GM06990 (cell line): Measurements from ENCODE around the gene SCUBE2.

ENCODE experiments used
- DNase-seq: peaks from one replicate; pipeline ENCODE4 v3.0.0-alpha.2; 2011; ENCODE audit not compliant: insufficient read length; ENCODE audit errors: extremely low read depth
- H3K27me3 ChIP-seq: replicated peaks from 2 replicates; pipeline ENCODE4 v1.6.0; 2011; ENCODE audit warnings: low read length; ENCODE audit not compliant: control insufficient read depth, insufficient read depth
- H3K36me3 ChIP-seq: 2 replicates; pipeline ENCODE4 v1.5.1; 2011; ENCODE audit warnings: low read length; ENCODE audit not compliant: control insufficient read depth, insufficient read depth
- H3K4me3 ChIP-seq: replicated peaks from 2 replicates; pipeline ENCODE4 v1.5.1; 2011; ENCODE audit warnings: low read depth, mild to moderate bottlenecking, control low read depth, low read length
- CTCF ChIP-seq: IDR thresholded peaks from 2 replicates; pipeline ENCODE4 v1.5.1; 2011; ENCODE audit warnings: low read length, control low read depth, mild to moderate bottlenecking, inconsistent platforms; ENCODE audit not compliant: insufficient read depth, poor library complexity, severe bottlenecking

The SCUBE2 gene

GRCh38 chr11:9082575-9082974 lies 8.8 kb downstream of the SCUBE2 start:
- no peaks in the 10 kb centered on the region; the same call in none of the 2 replicates for H3K27me3 ChIP-seq
- no peak overlapping the region for H3K4me3 ChIP-seq
- no peak for TF ChIP-seq CTCF
- no peak for DNase-seq
- H3K36me3 ChIP-seq = no peaks in the 10 kb centered on the region

GRCh38 chr11:9081153-9081552 lies 10.2 kb downstream of the SCUBE2 start:
- TF ChIP-seq CTCF = no peak
- no peaks in the 10 kb centered on the region for H3K36me3 ChIP-seq
- H3K27me3 ChIP-seq = no peaks in the 10 kb centered on the region; the same call in none of the 2 replicates
- no peak for DNase-seq
- no peak overlapping the region for H3K4me3 ChIP-seq

GRCh38 chr11:9078113-9079086 lies 13.0 kb downstream of the SCUBE2 start:
- DNase-seq = no peak
- peak; percentile 25 for TF ChIP-seq CTCF
- Histone ChIP-seq H3K27me3 (no peaks in the 10 kb centered on the region; the same call in none of the 2 replicates), H3K4me3 (no peak overlapping the region), H3K36me3 (no peaks in the 10 kb centered on the region)

GRCh38 chr11:9077164-9077563 lies 14.2 kb downstream of the SCUBE2 start:
- no peaks in the 10 kb centered on the region for H3K36me3 ChIP-seq
- H3K27me3 ChIP-seq = no peaks in the 10 kb centered on the region; the same call in none of the 2 replicates
- H3K4me3 ChIP-seq = no peak overlapping the region
- DNase-seq = no peak
- no peak for TF ChIP-seq CTCF

- Histone ChIP-seq H3K4me3 (no peak overlapping the region), H3K36me3 (no peaks in the 10 kb centered on the region), H3K27me3 (no peaks in the 10 kb centered on the region; the same call in none of the 2 replicates)
- no peak for TF ChIP-seq CTCF
- no peak for DNase-seq
Observed at GRCh38 chr11:9076661-9077060, 14.7 kb downstream of the SCUBE2 start.
